HG02885 (cell line): ENCODE measurements around the gene NTF4.
A peak's percentile ranks its signal among the peaks of the same experiment; 100 is the strongest.
"Not testable (repeated sequence)": the region's sequence is repeated elsewhere in the genome, so short reads cannot be mapped to it uniquely, and the experiment has no call there.

ENCODE experiments used
- ATAC-seq: cut with Tn5 transposase; IDR thresholded peaks from one replicate; pipeline ENCODE4 v1.9.1; 2021; ENCODE audit warnings: mild to moderate bottlenecking; ENCODE audit not compliant: unreplicated experiment, poor library complexity

The NTF4 gene

DNA sequence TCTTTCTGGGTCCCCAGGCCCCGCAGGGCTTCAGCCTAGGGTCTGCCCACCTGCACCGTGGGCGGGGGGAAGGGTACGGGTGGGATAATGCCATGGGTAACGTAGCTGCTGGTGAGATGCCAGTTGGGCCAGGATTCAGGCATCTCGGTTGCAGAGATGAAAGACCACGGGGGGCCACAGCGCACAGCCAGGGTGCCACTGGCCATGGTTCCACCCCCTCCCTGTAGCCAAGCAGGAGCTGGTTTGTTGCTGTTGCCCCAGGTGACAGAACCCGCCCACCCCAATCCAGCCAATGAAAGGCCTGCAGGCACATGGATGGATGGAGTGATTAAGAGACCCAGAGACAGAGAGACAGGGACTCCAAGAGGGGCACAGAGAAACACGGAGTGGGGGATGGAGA, 6.1 kb downstream of the NTF4 start:
- ATAC-seq = no peak

DNA sequence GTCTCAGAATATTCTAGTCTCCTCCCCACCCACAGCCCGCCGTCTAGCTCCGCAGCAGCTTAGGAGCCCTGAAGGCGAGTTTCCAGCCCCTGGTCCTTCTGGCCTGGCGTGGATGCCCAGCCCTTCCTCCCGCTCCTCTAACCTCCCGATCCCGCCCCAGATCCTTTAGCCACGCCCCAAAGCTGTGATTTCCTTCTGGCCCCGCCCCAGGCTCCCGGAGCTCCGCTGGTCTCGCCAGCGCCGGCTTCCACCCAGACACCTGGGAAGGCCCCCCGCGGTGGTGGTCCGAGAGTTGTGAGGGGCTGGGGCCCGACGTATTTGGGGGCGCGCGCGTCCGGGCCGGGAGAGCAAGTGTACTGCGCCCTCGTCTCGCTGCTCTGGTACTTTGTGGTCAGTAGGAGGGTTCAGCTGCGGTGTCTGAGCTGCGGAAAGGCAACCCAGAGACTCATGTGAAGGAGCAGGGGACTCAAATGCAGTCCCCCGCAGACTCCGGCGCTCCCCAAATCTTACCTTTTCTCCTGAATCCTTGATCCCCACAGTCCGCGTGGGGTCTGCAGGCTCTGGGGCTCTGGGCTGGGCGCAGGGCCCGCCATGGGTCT, 6.9 kb downstream of the NTF4 start, which contains the start of gene CGB7:
Gene CGB7, minus strand, starts transcription at position 114 of the 599 bp plus-strand sequence. CDS start 2,374 bp downstream, outside the sequence.
- no peak for ATAC-seq

DNA sequence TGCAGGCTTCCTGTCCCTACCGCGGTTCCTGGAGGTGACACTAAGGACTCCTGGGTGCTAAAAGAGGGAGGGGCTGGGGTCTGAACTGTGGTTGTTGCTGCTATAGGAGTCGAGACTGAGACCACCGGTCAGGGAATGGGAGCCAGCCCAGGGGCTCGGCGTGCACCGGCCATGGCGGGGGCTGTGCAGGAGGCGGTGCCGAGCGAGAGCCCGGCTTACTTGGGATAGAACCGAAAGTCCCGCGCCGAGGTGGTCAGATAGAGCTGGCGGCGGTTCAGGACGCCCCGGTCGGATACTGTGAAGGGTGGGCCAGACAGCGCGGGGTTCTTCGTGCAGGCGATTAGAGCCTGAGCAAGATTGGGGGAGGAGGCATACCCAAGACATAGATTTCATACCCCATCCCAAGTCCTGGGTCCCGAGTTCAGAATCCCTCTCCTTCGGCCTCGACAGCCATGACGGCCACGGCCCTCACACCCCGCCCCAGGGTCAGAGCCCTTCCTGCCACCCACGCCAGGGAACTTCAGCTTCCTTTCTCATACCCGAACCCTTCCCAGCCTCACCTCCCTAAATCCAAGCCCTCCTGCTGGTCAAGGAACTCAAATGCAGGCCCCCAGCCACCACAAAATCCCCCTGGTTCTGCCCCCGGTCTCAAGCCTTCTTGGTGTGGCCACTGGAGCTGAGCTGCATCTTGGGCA, 7.6 kb downstream of the NTF4 start:
- not testable (repeated sequence) for ATAC-seq

DNA sequence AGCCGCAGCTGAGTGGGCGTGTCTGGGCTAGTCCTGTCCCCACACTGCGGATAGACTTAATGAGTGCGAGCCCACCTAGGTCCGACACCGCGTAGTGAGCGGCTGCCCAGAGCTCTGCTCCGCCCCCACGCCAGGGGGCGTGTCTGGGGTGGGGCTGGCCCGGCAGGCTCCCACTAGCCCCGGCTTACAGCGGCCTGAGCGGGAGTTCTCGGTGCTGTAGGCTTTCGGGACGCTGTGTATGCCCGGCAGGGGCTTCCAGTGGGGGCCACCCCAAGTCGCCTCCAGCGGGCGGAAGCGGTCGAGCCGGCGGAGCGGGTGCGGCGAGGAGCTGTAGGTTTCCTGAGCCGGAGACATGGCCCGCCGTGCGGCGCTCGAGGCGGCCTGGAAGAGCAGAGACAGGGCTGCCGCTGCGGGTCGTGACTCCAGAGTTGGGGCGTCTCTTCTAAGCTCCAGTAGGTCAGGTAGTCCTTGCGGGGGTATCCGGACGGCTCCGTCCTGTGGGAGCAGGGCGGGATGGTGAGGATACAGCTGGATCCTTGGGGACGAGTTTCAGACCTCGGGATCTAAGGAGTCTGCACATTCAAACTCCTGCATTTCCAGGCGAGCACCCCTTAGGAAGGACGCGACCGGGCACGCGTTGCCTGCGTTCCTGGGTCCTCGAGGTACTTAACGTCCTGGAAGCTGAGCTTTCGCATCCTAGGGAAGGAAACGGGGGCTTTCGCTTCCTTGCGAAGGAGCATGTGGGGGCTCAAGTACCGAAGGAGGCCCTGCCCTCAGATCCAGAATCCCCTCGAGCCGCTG, 8.3 kb downstream of the NTF4 start:
- peak; percentile 58 for ATAC-seq

DNA sequence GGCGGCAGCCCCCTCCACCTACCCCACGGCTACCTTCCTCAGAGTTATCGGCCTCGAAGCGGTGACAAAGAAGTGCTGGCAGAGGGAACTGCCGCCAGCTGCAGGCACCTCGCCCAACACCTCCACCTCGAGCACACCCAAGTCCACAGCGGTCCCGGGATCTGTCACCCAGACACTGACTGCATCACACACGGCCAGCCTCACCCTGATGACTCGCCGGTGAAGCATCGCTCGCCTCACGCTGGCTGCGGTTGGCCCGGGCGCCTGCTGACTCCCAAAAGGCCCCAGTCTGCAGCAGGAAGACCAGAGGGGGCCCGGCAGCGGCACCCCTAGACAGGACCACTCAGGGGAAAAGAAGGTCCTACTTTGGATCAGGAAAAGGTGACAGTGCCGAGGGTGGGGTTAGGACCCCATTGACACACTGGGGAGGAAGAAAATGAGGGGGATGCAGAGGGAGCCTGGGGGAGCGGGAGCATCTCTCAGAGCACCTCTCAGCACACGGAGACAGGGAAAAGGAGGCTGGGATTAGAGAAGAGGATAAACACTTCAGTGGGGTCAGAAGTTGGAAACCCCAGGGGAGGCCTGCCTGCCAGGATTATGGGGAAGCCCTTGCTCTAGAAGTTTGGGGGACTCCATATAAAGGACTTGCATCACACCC, 14.1 kb downstream of the NTF4 start:
- ATAC-seq = not testable (repeated sequence)

DNA sequence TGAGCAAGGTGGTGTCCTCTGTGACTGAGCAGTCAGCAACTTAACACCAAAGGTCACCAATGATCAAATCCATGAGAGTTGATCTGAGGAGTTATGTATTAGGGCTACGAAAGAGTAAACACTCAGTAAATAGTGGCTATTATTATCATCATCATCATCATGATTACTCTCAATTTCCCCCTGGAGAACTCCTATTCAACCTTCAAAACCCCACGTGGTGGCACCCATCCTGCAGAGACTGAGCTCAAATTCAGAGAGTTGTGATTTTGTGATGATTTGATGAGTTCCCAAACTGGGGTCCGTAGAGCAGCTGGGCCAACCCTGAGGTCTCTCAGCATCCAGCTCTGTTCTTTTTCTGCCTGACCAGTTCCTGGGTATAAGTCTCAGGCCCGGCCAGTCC, 14.8 kb downstream of the NTF4 start:
- not testable (repeated sequence) for ATAC-seq

DNA sequence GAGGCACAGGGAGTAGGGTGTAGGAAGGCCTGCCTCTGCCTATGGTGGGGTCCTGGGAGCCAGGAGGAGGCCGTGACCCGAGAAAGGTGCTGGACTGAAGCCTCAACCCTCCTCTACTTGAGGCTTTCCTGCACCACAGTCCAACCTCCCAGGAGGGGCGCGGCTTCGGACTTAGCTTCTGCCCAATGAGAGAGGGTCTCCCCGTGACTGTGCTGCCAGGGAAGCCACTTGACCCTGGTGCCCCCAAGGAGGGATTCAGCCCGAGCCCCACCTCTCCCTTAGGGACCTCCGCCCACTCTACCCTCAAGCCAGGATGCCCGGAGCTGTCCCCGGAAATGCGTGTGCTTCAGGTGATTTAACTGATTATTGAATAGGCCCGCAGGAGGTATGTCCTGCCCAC, 15.6 kb downstream of the NTF4 start, which contains the start of gene CGB8:
Gene CGB8, minus strand, starts transcription at position 101 of the 400 bp plus-strand sequence. CDS start 372 bp downstream, outside the sequence.
- ATAC-seq = not testable (repeated sequence)

DNA sequence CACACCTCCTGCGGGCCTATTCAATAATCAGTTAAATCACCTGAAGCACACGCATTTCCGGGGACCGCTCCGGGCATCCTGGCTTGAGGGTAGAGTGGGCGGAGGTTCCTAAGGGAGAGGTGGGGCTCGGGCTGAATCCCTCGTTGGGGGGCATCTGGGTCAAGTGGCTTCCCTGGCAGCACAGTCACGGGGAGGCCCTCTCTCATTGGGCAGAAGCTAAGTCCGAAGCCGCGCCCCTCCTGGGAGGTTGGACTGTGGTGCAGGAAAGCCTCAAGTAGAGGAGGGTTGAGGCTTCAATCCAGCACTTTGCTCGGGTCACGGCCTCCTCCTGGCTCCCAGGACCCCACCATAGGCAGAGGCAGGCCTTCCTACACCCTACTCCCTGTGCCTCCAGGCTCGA, 21.1 kb downstream of the NTF4 start, which contains the start of gene CGB5:
Gene CGB5, plus strand, starts transcription at position 301 of the 400 bp plus-strand sequence. CDS start 362 bp downstream, outside the sequence.
- not testable (repeated sequence) for ATAC-seq

DNA sequence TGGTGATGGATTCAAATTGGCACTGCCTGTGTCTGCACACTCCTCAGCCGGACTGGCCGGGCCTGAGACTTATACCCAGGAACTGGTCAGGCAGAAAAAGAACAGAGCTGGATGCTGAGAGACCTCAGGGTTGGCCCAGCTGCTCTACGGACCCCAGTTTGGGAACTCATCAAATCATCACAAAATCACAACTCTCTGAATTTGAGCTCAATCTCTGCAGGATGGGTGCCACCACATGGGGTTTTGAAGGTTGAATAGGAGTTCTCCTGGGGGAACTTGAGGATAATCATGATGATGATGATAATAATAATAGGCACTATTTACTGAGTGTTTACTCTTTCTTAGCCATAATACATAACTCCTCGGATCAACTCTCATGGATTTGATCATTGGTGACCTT, 22.0 kb downstream of the NTF4 start:
- not testable (repeated sequence) for ATAC-seq

DNA sequence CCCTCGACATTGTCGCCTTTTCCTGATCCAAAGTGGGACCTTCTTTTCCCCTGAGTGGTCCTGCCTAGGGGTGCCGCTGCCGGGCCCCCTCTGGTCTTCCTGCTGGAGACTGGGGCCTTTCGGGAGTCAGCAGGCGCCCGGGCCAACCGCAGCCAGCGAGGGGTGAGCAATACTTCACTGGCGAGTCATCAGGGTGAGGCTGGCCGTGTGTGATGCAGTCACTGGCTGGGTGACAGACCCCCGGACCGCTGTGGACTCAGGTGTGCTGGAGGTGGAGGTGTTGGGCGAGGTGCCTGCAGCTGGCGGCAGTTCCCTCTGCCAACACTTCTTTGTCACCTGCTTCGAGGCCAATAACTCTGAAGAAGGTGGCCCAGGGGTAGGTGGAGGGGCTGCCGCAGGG, 22.4 kb downstream of the NTF4 start:
- ATAC-seq = no peak

DNA sequence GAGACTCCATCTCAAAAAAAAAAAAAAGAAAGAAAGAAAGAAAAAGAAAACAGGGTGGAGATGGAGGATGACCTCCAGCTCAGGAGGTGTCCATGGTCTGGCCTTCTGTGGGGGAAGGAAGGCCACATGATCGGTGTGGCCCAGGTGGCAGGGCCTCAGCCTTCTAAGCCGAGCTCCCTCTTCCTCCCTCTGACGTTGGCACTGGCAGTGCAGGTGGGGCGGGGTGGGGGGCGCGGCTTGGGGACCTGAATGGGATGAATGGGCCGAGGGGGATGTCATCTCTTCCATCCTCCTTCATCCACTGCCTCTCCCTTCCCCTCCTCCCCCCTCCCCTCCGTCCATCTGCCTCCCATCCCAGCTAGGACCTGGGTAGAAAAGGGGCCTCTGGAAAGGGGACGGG, 24.9 kb downstream of the NTF4 start:
- ATAC-seq = not testable (repeated sequence)

DNA sequence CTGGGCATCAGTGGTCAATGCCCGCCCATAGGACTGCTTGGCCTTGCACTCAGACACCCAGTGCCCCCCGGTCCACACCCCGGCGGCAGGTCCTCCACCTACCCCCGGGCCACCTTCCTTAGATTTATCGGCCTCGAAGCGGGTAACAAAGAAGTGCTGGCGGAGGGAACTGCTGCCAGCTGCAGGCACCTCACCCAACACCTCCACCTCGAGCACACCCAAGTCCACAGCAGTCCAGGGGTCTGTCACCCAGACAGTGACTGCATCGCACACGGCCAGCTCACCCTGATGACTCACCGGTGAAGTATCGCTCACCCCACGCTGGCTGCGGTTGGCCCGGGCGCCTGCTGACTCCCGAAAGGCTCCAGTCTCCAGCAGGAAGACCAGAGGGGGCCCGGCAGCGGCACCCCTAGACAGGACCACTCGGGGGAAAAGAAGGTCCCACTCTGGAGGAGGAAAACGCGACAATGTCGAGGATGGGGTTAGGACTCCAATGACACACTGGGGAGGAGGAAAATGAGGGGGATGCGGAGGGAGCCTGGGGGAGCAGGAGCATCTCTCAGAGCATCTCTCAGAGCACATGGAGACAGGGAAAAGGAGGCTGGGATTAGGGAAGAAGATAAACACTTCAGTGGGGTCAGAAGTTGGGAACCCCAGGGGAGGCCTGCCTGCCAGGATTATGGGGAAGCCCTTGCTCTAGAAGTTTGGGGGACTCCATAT, 25.9 kb downstream of the NTF4 start:
- not testable (repeated sequence) for ATAC-seq

DNA sequence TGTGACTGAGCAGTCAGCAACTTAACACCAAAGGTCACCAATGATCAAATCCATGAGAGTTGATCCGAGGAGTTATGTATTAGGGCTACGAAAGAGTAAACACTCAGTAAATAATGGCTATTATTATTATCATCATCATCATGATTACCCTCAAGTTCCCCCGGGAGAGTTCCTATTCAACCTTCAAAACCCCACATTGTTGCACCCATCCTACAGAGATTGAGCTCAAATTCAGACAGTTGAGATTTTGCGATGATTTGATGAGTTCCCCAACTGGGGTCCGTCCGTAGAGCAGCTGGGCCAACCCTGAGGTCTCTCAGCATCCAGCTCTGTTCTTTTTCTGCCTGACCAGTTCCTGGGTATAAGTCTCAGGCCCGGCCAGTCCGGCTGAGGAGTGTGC, 26.5 kb downstream of the NTF4 start:
- not testable (repeated sequence) for ATAC-seq

DNA sequence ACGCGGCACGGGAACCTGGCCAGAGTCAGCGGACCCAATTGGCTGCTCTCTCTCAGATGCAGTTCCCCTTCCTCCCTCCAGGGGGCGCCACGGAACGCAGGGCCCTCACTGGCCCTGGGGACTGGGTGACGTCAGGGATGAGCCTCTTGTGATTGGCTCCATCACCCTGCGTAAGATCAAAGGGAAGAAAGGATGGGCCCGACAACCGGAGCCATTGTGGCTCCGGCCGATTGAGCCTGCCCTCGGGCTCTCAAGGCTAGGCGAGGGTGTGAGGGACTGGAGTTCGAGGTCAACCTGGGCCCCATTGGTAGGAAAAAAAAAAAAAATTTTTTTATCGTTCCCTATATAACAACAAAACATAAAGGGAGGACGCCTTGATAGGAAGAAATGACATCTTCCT, 27.8 kb downstream of the NTF4 start, which contains the start of gene CGB1:
Gene CGB1, minus strand, starts transcription at position 81 of the 400 bp plus-strand sequence. CDS start 184 bp downstream, outside the sequence.
- ATAC-seq = not testable (repeated sequence)

DNA sequence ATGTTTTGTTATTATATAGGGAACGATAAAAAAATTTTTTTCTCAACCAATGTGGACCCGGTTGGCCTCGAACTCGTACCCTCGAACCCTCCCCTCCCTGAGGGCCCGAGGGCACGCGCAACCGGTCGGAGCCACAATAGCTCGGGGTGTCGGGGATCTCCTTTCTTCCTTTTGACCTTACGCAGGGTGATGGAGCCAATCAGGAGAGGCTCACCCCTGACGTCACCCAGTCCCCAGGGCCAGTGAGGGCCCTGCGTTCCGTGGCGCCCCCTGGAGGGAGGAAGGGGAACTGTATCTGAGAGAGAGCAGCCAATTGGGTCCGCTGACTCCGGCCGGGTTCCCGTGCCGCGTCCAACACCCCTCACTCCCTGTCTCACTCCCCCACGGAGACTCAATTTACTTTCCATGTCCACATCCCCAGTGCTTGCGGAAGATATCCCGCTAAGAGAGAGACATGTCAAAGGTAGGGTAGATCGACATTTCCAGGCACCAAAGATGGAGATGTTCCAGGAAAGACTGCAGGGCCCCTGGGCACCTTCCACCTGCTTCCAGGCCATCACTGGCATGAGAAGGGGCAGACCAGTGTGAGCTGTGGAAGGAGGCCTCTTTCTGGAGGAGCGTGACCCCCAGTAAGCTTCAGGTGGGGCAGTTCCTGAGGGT, 32.8 kb downstream of the NTF4 start, which contains the start of gene CGB2:
Gene CGB2, plus strand, starts transcription at position 249 of the 660 bp plus-strand sequence. Its CDS starts 206 bp downstream, at position 455.
- ATAC-seq = not testable (repeated sequence)

DNA sequence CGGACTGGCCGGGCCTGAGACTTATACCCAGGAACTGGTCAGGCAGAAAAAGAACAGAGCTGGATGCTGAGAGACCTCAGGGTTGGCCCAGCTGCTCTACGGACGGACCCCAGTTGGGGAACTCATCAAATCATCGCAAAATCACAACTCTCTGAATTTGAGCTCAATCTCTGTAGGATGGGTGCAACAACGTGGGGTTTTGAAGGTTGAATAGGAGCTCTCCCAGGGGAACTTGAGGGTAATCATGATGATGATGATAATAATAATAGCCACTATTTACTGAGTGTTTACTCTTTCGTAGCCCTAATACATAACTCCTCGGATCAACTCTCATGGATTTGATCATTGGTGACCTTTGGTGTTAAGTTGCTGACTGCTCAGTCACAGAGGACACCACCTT, 34.3 kb downstream of the NTF4 start:
- ATAC-seq = not testable (repeated sequence)

DNA sequence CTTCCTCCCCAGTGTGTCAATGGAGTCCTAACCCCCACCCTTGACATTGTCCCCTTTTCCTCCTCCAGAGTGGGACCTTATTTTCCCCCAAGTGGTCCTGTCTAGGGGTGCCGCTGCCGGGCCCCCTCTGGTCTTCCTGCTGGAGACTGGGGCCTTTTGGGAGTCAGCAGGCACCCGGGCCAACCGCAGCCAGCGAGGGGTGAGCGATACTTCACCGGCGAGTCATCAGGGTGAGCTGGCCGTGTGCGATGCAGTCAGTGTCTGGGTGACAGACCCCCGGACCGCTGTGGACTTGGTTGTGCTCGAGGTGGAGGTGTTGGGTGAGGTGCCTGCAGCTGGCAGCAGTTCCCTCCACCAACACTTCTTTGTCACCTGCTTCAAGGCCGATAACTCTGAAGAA, 34.9 kb downstream of the NTF4 start:
- not testable (repeated sequence) for ATAC-seq

DNA sequence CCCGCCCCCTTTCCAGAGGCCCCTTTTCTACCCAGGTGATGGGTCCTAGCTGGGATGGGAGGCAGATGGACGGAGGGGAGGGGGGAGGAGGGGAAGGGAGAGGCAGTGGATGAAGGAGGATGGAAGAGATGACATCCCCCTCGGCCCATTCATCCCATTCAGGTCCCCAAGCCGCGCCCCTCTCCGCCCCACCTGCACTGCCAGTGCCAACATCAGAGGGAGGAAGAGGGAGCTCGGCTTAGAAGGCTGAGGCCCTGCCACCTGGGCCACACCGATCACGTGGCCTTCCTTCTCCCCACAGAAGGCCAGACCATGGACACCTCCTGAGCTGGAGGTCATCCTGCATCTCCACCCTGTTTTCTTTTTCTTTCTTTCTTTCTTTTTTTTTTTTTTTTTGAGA, 35.9 kb downstream of the NTF4 start:
- ATAC-seq = not testable (repeated sequence)

DNA sequence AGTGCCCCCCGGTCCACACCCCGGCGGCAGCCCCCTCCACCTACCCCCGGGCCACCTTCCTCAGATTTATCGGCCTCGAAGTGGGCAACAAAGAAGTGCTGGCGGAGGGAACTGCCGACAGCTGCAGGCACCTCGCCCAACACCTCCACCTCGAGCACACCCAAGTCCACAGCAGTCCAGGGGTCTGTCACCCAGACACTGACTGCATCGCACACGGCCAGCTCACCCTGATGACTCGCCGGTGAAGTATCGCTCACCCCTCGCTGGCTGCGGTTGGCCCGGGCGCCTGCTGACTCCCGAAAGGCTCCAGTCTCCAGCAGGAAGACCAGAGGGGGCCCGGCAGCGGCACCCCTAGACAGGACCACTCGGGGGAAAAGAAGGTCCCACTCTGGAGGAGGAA, 39.0 kb downstream of the NTF4 start:
- not testable (repeated sequence) for ATAC-seq
